Activated naive CD4-positive, alpha-beta T cell (primary cell): ENCODE data around the gene AGAP3.

Experiments
- DNase-seq, 4 experiments: peaks; one replicate each; lab custom pipeline; 2025; lab: John Stamatoyannopoulos, UW

The AGAP3 gene

GRCh38 chr7:151088019-151088855 lies 2.0 kb downstream of the AGAP3 start:
- no peak for DNase-seq

DNA sequence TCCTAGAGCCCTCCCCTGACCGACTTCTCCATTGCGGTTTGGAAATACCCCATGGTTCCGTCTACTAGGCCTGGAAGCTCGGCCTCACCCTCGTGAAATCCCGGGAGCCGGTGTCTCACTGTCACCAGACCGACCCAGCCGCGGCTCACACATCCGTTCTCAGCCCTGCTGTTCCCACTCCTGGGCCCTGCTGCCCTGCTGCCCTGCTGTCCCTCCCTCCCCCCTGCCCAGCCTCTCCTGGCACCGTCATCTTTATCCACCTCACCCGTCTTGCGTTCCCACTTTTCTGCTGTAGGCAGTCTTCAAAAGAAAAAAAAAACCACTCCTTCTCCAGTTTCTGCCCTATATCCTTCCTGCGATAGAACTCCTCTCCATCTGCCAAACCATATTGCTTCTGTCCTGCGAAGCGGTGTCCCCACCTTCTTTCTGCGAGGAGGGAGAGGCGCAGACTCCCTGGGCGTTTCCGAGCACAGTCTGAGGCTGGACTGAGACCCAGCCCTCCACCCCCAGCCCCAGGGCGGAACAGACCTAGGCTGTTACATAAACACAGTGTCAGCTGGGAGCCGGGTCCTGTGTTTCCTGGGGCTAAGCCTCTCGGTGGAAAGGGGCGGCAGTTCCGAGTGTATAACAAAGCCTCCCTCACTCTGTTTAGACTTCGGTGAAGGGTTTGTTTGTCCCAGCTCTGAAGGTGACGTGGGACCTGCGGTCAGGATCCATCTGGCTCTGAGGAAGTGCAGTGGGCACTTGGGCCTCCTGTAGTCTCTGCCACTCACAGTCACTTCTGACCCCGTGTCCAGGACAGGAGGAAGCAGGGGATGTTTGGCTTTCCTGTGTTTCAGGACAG lies 2.8 kb downstream of the AGAP3 start:
- DNase-seq, result no peak

DNA sequence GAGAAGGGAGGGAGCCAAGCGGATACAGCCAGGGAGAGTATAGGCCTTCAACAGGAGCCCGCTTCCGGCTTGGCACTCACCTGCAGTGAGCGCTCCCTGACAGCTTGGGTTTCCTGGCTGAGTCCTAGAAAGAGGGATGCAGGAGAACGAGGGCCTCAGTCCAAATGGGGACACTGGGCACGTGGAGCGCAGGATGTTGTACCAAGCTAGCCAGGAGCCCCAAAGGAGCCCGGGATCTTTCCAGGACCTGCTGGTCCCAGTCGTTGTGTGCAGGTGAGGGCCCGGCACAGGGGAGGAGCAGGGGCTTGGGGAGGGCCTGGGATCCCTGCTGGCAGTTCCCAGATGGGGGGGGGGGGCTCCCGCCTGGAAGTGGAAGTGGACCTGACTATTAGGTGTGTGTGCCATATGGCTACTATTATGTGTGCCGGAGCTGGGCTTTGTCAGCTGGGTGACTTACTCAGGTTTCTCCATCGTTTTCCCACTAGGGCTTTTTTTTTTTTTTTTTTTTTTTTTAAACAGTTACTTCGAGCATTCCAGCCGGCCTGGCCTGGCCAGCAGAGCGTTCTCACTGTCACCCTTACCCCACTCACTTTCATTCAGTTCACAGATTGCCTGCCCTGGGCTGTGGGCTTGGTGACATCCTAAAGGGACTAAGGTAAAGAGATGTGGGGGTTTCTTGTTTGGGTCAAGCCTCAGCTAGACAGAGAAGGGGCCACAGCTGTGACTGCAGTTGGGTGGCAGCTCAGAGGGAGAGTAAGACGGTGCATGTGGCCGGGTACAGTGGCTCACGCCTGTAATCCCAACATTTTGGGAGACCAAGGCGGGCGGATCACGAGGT lies 3.8 kb downstream of the AGAP3 start:
- no peak for DNase-seq

DNA sequence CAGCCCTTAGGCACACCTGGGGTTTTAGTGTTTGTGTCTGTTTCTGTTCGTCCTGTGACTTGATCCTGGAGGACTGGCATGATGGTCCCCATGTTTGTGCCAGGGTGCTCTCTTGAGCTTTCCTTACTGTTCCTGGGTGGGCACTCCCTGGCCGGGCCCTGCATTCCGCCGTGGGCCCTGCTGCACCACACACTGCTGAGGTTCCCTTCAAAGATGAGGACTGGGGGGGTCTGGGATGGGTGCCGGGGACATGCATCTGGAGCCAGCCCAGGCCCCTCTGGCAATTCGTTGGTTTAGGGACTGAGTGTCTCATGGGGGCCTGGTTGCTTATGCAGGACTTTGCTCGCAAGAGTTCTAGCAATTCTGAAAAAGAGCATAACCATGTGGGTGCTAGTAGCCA lies 4.7 kb downstream of the AGAP3 start:
- DNase-seq, result no peak

- DNase-seq, result no peak
Observed at GRCh38 chr7:151091431-151091830, 5.2 kb downstream of the AGAP3 start.

- DNase-seq, result no peak
Observed at GRCh38 chr7:151091988-151092387, 5.7 kb downstream of the AGAP3 start.

GRCh38 chr7:151093748-151094147 lies 7.5 kb downstream of the AGAP3 start:
- no peak for DNase-seq

- DNase-seq, result no peak
Observed at GRCh38 chr7:151094675-151095074, 8.4 kb downstream of the AGAP3 start.

- no peak for DNase-seq
Observed at GRCh38 chr7:151095123-151095797, 9.0 kb downstream of the AGAP3 start.

DNA sequence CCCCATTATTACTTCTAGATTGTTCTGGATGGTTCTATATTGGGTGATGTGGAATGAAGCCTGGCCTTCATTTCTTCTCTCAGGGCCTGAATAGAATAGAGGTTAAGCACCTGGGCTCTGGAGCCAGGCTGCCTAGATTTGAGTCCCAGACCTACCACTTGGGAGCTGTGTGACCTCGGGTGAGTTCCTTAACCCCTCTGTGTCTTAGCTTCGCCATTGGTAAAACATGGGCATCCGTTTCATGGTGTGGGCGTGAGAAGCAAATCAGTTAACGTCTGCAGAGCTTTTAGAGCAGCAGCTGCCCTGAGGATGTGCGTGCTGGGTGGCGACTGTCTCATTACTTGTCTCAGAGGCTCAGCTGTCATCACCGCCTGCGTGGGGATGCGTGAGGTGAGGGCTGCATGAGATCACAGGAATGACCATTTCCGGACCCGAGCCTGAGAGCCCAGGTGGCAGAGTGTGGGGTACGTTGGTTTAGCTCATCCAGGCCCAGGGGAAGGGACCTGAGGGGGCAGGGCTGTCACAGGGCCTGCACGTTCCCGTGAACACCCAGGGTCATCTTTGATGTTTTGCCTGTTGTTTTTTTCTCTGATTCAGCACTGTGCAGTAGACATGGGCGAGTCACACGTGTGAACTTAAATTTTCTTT lies 9.7 kb downstream of the AGAP3 start:
- no peak for DNase-seq

DNA sequence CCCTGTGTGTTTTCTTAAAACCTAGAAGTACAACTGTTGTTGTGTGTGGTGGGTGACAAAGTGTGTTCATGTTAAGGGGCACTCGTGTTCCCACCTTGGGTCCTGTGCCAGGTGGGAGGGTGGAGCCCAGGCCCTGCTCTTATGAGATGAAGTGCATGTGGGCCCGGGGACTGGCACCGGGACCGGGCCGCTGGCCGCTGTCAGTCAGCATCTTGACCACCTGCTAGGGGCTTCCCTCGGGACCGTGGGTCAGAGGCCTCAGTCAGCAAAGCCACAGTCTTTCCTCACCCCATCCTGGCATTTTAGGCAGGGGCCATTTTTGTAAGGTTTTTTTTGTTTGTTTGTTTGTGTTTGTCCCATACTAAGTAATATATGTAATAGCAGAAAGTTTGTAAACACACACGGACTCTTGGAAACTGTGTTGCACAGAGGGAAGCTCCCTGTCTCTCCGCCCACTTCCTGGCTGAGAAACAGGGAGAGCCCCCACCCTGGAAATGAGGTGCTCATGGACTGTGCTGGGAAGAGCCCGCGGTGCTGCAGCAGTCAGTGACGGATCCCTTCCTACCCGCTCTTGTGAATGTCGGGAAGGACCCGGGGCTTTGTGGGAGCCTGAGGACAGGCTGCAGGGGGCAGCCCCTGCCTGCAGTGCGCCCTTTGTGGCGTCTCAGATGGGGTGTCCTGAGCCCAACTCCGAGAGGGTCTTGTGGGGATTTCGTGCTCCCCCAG lies 13.4 kb downstream of the AGAP3 start:
- no peak for DNase-seq

GRCh38 chr7:151100921-151101320 lies 14.6 kb downstream of the AGAP3 start:
- no peak for DNase-seq

- DNase-seq, result no peak
Observed at GRCh38 chr7:151101621-151102396, 15.5 kb downstream of the AGAP3 start.

GRCh38 chr7:151102991-151103390 lies 16.7 kb downstream of the AGAP3 start:
- DNase-seq, result no peak

DNA sequence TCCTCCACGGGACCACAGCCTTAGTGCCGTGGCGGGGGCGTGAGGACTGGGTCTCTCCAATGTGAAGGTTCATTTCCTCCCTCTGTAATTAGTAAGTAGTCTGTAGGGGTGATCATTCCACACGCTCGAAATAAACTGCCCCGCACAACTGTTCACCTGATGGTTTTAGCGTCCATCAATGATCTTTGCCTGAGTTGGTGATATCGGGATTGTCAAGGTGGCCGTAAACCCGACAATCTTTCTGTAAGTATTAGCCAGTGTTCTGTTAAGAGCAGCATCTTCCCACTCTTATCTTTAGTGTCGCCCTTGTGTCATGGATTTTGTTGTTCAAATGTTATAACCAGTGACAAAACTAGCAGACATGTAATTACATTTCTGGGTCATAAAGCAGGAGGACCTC lies 17.7 kb downstream of the AGAP3 start:
- no peak for DNase-seq

DNA sequence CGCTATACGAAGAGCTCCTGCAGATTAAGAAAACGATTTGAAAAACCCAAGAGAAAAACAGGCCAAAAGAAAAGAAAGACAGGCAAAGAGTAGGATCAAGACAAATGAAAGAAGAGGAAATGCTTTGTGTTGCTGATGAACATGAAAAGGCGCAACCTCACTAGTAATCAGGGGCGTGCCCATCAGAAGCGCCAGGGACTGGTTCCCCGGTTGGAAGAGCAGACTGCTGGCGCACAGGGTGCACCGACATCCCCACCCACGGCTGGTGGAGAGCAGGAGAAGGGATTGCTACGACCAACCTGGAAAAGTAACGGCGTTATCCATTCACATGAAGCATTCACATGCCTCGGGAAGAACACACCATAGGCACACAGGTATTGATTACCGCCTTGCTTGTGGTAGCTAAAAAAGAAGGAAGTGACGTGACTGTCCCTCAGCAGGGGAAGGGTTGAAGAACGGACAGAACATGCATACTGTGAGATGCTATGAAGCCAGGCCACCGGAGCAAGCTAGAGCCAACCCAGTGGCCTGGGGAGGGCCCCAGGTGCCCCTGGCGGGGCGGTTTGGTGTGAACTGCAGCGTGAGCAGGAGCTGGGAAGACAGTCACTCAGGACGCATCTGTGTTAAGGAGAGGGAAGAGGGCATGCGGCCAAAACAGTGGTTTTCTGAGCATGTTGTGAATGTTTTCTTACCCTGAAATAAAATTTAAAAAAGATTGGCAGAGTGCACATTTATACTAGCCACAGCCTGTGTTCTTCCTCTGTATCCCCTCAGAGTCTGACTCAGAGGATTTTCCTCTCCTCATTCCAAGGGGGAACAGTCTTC lies 18.3 kb downstream of the AGAP3 start:
- DNase-seq, result no peak

DNA sequence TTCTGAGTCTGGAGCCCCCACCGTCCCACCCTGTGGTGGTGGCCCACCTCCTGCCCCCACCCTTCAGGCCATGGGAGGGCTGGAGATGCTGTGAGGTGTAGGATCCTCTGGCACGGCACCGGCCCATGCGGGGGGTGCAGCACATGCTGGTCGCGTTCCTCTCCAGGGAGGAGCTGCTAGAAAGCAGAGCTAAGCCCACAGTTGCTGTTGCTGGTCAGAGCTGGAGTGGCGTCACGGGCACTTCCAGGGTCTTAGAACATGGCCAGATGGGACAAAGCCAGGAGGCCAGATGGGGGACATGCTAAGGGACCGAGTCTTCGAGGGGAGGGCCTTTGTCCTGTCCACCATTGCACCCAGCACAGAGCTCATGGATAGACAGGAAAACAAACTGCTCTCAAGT lies 21.6 kb downstream of the AGAP3 start:
- no peak for DNase-seq

DNA sequence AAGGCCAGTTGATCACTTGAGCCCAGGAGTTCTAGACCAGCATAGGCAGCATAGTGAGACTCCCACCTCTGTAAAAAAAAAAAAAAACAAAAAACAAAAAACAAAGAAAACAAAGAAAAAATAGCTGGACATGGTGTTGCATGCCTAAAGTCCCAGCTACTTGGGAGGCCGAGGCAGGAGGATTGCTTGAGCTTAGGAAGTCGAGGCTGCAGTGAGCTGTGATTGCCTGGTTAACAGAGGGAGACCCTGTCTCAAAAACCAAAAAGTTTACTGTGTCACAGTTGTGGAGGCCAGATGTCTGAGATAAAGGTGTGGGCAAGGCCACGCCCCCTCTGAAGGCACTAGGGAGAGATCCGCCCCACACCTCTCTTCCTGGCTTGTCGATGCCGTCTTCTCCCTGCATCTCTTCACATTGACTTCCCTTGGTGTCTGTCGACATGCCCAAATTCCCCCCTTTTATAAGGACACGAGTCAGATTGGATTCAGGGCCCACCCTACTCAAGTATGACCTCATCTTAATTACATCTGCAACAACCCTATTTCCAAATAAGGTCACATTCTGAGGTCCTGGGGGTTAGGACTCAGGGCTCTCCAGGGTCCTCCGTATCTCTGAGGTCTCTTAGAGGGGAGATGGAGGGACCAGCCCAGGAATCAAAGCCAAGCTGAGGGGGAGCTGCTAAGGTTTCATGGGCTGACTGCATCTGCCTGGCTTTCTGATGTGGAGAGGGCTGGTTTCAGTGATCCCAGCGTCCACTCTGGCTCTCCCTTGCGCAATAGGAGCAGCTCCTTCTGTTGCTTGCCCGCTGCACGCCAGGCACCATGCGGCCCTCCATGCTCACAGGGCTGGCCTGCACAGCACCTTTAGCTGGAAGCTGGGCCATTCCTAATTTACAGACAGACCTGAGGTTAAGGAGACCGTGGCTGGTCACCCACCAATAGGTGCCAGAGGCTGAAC lies 23.1 kb downstream of the AGAP3 start:
- DNase-seq, result no peak
